Mucosa of stomach (tissue), 1 donor: ENCODE data around the gene CENPVL3.

ENCODE experiments used
- H3K27me3 ChIP-seq: one replicate; pipeline ENCODE4 v1.7.0; 2013; ENCODE audit warnings: mild to moderate bottlenecking, low read length; ENCODE audit not compliant: control insufficient read depth, insufficient read depth
- H3K36me3 ChIP-seq: one replicate; pipeline ENCODE4 v1.7.0; 2013; ENCODE audit warnings: low read length; ENCODE audit not compliant: control insufficient read depth, insufficient read depth
- H3K4me1 ChIP-seq: one replicate; pipeline ENCODE4 v1.7.0; 2013; ENCODE audit warnings: mild to moderate bottlenecking, low read length; ENCODE audit not compliant: control insufficient read depth, insufficient read depth
- H3K4me3 ChIP-seq: one replicate; pipeline ENCODE4 v1.7.0; 2013; ENCODE audit warnings: low read length
- H3K9ac ChIP-seq: one replicate; pipeline ENCODE4 v1.7.0; 2013; ENCODE audit warnings: mild to moderate bottlenecking, low read length, moderate library complexity
- H3K9me3 ChIP-seq: one replicate; pipeline ENCODE4 v1.7.0; 2013; ENCODE audit warnings: mild to moderate bottlenecking, low read length, moderate library complexity; ENCODE audit not compliant: control insufficient read depth
- donor health status: Pancreatic carcinoma.

The CENPVL3 gene

DNA sequence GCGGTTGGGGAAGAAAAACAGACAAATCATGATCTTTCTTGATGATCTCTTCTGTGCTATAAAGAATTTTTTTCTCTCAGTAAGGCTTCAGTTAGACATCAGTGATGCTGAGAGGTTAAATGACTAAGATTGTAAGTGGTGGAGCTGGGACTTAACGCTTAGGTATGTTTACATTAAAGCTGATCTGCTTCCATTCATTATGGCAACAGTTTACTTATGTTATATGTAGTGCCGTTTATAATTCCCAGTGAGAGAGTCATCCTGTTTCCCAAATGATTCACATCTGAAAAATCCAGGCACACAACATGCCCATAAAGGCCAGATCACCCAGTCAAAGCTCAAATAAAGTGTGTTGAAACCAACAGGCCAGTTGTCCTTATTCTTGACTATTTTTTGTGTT, 50.1 kb downstream of the CENPVL3 start:
- H3K9me3 ChIP-seq = no peaks in the 10 kb centered on the region

More for the DNA sequence above, 50.1 kb downstream of the CENPVL3 start:
- Histone ChIP-seq H3K4me3 (no peak overlapping the region), H3K4me1 (no peaks in the 10 kb centered on the region), H3K9ac (no peak overlapping the region), H3K27me3 (no peaks in the 10 kb centered on the region), H3K36me3 (no peaks in the 10 kb centered on the region)
